HG02943 (cell line): ENCODE measurements around the gene NOD2.

Source experiments
- ATAC-seq: cut with Tn5 transposase; IDR thresholded peaks from one replicate; pipeline ENCODE4 v1.9.1; 2021; ENCODE audit warnings: mild to moderate bottlenecking, low read depth, moderate library complexity; ENCODE audit not compliant: unreplicated experiment

Gene NOD2

DNA sequence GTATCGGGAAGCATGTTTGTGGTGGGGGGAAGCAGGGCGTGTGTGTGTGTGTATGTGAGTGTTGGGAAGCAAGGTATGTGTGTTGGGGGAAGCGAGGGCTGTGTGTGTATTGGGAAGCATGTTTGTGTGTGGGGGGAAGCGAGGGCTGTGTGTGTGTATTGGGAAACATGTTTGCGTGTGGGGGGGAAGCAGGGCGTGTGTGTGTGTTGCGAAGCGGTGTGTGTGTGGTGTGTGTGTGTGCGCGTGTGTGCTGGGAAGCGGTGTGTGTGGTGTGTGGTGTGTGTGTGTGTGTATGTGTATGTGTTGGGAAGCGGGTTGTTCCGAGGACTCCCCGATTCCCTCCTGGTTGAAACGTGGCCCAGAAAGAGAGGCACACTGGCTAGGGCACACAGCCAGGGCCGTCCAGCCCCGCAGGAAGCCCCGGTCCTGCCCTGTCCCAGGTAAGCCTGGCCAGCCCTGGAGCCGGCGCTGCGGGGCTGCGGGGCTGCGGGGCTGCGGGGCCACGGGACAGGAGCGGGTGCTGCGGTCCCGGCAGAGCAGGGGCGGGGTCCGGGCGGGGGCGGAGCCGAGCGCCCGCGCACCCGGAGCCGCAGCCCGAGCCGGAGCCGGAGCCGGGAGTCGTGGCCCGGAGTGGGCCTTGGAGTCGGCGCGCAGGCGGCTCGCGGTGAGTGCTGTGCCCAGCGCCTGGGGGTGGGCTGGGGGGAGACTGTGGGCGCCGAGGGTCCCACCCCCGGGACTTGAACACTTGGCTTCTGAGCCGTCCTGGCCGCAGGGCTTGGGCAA lies at the start of gene NOD2:
TSS of gene NOD2 (plus strand) at position 608 of the 783 bp plus-strand sequence. CDS start 5,890 bp downstream, outside the sequence.
- ATAC-seq, result no peak

DNA sequence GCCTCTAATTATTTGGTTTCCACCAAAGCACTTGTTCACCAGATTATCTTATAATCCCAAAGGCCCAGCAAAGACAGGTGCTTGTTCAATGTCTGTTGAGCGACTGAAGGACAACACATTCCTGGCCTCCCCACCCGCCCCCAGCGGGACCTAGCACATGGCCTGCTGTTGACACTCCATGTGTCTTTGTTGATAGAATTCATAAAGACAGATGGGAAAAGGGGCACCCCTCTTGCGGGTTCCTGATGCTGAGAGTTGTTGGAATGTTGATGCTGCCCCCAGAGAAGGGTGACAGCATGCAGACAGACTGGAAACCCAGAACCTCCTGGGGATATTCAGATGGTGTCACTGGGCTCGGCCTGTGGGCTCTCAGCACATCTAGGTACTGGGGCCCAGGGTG lies 49.2 kb upstream of the NOD2 start:
- no peak for ATAC-seq

DNA sequence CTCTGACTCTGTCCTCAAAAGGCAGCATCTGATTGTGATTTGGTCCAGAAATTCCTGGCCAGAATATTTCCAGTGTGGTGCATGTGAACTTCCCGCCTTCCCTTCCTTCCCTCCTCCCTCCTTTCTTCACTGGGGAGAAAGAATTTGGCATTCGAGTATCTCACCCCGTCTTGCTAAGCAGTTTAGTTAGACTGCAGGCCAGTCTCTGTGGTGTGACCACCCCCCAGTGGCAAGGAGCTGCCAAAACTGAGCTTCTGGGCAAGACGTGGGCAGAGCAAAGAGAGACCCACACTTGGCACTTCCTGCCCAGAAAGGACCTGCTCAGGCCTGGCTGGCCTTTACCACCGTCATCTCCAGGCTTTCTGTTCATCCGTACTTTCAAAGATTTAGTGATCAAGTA lies 48.7 kb upstream of the NOD2 start:
- ATAC-seq, result no peak

DNA sequence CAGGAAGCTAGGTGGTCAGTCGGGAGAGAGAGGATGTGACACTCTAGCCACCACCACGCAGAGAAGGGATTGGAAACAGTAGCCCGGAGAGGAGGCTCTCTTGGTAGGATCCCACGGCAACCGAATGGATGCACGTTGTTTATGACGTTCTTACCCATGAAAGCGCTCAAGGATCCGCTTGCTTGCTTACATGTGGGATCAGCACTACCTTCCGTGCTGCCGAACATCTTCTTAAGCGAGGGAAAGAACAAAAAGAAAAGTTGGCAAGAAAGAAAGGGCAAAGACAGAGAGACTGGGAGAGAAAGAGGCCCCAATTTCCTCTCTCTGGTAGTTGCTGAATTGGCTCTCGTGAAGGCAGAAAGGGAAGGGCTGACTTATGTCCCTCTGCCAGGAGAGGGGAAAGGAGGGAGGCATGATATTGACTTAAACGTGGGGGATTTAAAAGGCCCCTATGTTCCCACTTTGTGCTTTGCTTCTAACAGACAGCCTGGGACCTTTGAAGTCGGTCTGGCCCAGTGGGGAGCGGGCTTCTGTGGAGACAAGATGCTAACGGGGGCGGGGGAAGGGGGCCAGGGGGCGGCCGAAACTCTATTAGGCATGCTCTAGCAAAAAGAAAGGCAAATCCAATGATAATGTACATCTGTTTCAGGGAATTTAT lies 47.7 kb upstream of the NOD2 start:
- no peak for ATAC-seq

DNA sequence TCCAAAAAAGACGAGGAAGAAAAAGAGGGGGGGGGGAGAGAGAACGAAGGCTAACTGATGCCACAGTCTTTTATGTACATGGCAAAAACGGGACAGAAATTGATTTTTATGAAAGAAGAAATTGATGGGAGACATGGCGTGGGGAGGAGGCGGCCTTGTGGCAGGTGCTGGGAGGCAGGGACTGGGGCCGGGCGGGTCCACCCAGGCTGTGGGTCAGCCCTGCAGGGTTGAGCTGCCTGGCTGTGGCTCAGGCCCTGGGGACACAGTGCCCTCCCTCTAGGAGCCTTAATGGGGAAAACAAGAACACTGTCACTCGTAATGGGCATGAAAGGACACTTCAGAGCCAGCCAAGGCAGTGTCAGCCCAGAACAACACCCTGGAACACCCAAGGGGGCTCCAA lies 47.1 kb upstream of the NOD2 start:
- no peak for ATAC-seq

DNA sequence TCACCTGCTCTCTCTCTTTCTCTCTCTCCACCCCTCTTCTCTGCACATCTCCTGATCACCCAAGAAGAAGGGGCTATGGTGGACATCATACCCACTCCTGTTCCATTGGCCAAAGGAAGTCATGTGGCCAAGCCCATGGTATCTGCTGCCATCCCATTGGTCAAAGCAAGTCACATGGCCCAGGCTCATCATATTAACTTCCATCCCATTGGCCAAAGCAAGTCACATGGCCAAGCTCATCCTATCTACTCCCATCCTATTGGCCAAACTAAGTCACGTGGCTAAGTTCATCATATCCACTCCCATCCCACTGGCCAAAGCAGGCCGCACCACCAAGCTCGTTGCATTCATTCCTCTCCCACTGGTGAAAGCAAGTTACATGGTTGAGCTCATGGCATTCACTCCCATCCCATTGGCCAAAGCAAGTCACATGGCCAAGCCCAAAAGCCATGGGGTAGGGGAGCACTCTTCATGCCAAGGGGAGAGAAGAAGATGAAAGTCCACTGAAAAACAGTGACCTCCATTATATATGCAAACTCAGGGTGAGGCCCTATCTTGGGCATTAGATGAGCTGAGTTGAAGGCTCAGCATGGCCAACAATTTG lies 41.5 kb upstream of the NOD2 start:
- ATAC-seq, result no peak

DNA sequence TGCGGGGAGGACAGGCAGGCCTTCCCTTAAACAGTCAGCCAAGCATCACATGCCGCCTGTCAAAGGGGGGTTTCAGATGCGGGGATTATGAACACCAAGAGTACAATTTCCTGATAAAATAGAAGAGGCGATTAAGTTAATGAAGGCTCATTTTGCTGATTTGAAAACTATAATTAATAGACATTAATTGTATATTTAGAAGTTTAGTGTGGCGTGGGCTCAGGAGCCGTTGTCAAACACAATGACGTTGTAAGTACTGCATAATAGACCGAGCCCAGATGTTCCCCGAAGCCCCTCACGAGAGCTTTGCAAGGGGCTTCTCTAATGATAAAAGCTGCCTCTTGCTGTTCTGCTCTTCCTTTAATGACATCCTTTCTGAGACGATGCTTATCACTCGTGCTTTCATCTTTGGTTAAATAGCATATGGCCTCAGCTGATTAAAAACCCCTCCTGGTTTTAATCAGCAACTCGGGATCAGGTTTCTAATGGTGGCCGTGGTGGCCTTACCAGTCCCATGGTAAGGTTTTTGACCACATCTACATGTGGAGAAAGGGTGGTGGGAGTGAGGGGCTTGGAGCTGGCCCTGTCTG lies 40.5 kb upstream of the NOD2 start:
- ATAC-seq, result no peak

DNA sequence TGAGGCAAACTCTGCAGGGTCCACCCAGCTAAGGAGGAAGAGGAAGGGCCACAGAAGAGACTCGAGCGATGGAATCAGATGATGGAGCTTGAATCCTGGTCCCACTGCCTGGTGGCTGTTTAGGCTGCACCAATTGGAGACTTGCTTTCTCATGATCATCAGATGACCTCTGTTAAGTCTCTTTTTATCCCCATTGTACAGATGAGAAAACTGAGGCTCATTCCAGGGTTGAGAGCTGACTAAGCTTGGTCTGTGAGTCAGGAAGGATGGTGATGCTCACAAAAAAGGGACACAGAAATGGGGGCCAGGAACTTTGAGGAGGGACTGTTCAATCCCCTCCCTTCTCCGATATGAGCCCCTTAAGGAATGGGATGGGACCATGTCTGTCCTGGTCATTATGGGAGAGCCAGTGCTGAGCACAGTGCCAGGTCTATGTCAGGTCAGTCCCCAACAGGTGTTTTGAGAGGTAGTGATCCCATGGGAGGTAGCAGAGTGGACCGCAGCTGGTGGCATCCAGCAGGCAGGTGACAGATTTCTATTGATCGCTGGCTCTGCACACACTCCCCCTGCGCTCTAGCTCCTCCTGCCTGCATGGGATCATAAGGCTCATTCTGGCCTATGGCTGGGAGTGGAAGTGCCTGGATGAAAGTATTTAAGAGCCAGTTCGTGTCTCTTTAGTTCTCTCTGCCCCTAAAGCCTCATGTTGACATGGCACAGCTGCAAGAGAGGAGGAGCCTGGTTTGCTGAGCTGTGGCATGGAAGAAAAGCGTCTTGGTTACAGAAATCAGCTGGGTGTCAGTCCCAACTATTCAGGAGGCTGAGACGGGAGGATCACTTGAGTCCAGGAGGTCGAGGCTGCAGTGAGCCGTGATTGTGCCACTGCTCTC lies 39.5 kb upstream of the NOD2 start:
- ATAC-seq, result no peak

DNA sequence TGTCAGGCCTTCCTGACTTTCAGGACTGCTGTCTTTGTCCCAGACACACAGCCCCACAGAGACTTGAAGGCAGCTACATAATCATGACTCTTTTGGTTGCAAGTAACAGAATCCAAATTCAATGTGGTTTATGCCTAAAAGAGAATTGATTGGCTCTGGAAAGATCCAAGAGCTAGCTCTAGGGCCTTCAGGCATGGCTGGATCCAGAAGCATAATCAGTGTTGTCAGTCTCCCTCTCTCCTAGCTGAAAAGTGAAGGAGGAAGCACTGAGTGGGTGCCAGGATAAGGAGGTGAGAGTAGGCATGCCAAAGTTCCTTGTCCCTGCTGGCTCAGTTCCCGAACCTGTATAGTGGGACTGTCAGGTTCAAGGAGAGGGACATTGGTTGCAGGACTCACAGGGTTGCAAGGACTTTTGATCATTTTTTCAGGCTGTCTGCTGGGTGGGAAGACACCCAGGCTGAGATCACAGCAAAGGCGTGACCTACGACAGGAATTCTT lies 37.8 kb upstream of the NOD2 start:
- ATAC-seq, result no peak

DNA sequence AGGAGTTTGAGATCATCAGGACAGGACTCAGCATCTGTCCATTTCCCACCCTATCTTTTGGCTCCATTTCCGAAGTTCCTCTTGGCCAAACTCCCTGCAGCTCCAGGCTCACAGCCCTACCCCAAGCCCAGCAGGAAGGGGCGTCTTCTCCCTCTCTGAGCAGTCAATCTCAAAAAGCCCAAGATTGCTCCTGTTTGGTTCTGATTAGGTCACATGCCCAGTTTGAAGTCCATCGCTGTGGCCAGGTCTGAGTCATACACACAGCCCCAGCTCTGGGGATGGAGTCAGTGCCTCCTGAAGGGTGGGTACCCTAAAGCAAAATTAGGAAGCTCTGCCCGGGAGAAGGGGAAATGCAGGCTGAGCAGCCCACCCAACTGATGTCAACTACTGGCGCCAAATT lies 36.2 kb upstream of the NOD2 start:
- ATAC-seq, result no peak

DNA sequence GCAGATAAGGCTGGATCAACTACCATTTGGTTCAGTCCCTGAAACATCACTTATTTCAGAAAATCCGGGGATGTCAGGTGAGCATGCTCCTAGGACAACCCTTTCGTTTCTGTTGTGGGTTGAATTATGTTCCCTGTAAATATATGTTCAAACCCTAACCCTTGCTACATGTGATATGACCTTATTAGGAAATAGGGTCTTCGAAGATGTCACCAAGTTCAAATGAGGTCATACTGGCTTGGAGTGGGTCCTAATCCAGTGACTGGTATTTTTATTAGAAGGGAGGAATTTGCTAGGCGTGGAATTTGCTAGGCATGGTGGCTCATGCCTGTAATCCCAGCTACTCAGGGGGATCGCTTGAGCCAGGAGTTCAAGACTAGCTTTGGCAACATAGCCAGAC lies 33.6 kb upstream of the NOD2 start:
- ATAC-seq, result no peak

DNA sequence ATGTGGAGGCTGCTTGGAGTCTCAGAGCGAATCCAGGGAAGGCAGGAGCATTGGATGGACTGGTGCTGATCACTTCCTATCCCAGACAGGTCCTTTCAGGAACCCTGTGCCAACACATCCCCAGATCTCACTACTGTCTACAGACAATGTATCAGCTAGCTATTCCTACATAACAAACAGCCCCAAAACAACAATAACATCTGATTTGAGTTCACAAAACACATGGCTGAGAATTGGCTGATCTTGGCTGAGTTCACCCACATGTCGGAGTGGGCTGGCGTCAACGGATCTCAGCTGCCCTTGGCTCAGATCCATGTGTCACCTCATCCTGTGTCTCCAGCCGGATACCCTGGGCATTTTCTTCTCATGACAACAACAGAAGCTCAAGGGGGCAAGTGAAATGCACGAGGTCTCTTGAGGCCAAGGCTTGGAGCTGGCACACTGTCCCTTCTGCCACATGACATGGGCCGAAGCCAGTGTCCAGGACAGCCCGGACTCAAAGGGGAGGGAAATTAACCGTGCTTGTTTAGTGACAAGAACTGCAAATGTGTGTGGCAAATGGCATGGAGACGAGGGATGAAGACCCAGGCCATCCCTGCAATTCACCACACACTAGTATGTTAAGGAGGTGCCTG lies 31.0 kb upstream of the NOD2 start:
- no peak for ATAC-seq

DNA sequence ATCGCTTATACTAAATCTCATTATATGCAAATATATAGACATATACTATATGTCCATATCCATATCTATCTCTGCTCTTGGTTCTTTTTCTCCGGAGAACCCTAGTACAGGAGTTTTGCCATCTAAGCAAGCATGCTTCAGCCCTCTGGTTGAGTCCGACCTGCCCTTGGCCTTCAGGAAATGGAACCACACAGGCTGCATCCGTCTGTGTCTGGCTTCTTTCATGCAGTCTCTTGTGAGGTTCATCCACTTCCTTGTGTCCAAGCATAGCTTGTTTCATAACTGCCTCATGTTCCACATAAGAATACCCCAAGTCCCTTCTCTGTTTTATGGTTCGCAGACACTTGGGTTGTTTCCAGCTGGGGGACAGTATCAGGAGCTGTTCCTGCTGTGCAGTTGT lies 29.1 kb upstream of the NOD2 start:
- no peak for ATAC-seq

DNA sequence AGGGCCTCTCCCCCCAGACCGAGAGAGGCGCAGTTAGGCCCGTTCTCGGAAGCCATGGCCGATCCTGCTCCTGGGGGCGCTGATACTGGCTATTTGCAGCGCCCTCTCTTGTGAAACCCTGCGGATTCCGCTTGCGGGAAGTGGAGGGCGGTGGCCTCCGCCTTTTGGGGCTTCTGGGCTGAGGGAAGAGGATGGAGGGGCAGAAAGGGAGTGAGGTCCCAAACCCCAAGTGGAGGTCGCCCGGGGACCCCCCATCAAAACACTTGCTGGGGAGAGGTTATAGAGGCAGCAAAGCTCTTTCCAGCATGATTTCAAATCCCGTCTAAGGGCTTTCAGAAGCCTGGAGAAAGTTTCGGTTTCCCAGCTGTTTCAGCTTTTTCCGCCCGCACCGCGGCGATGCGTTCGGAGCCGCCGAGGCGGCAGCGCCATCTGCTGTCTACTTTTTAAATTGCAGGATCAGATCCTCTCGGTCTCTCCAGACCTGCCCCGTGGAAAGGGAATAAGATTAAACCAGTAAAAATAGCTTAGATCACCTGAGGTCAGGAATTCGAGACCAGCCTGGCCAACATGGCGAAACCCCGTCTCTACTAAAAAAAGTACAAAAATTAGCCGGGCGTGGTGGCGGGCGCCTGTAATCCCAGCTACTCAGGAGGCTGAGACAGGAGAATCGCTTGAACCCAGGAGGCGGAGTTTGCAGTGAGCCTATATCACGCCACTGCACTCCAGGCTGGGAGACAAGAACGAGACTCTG lies 28.1 kb upstream of the NOD2 start:
- no peak for ATAC-seq

DNA sequence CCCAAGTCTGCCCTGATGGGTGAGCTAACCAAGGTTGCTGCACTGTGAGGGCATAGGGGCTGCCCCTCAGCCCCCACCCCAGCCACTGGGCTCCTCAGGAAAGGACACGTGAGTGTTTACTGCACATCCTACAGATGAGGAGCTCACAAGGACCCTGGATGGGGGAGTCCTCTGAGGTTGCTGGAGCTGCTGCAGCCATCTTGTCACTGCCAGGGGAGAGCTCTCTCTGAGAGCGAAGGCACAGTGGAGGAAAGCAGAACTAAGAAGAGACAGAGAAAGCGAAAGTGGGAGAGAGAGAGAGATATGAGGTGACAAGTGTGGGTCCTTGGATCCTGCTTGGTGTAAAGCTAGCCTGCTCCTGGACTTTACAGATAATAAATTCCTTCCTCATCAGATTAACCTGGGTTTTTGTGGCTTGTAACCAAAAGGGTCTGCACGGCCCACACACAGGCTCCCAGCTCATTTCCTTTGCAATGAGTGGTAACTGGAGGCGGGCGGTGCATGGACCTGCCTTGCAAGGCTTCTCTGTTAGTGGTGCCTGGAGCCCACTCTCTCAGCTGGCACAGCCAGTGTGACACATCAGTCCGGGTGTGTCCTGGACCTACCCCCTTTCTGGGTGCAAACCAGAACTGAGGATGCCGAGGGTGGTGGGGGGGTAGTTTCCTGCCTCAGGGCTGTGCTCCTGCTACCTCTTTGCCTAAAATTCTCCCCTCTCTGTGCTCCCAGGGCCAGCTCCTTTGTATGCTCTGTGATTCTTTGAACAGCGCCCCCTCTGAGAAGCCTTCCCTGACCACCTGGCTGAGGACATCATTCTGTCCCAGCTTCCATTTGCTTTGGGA lies 26.5 kb upstream of the NOD2 start:
- peak; percentile 64 for ATAC-seq

DNA sequence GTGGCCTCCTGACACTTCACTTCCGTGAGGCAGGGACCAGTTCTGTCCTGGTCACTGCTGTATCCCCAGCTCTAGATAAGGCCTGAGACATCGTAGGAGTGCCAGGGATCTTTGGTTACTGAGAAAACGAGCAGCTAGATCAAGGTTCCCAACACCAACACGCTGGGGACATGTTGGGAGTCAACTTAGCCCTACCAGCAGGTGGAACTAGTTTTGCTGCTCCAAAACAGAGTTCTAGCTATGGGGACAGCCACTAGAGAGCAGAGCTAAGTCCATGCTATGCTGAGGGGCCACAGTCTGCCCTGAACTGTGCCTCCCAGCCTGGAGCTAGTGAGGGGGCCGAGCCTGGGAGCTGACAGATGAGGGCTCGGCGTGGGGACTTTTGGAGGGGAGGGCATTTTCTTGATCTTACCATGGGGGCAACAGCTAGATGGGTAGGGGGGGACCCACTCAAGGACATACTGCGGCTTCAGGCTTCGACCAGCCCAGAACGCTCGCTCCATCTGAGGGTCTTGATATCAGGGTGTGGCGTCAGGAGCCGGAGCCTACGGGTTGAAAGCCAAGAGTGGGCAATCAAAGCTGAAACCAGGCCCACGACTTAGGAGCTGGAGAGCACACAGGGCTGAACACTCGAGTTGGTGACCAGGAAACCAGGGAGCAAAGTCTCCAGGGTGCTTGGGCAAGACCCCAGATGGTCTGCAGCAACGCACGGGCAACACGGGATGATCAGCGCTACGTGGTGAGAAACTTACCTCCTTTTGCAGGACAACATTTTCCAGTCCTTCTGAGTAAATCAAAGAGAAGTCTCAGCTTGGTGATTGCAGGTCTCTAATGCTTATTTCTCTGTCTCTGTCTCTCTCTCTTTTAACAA lies 25.7 kb upstream of the NOD2 start:
- no peak for ATAC-seq

DNA sequence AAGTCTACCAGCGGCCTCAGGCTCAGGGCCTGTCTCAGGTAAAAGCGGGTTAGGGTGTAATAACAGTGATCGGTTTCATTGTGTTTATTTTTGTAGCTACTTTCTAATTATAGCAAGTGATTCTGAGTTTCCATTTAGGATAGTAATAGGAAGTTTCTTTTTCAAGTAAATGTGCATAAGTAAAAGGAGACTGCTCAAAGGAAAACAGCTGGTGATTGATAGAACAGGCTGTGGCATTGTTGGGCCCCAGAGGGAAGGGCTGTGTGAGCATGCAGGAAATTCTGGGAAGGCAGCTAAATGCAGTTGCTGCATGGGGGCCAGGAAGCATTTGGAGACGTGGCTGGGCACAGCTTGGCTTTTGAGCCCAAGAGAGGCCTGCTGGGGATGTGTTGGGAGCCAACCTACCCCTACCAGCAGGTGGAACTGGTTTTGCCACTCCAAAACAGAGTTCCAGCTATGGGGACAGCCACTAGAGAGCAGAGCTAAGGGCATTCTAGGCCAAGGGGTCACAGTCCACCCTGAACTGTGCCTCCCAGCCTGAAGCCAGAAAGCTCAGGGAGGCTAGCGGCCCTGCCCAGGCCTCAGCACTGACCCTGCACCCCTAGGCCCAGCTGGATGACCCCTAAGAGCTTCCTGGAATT lies 24.9 kb upstream of the NOD2 start:
- no peak for ATAC-seq
